ENCODE measurements around the gene CHIC2.

- TF ChIP-seq POLR2AphosphoS5 (IDR thresholded peaks at IDR 0.05) (no peak), EZH2 (IDR thresholded peaks at IDR 0.05; ENCODE audit: borderline replicate concordance, insufficient read depth, low read length, poor library complexity, severe bottlenecking) (no peak), TAF1 (IDR thresholded peaks at IDR 0.05; ENCODE audit: low read depth) (no peak), SMC3 (conservative IDR thresholded peaks at IDR 0.05; ENCODE audit: poor library complexity) (no peak), MXI1 (conservative IDR thresholded peaks at IDR 0.05; ENCODE audit: poor library complexity, severe bottlenecking) (no peak), EP300 (conservative IDR thresholded peaks at IDR 0.05; ENCODE audit: poor library complexity, severe bottlenecking) (no peak)
- TF ChIP-seq, protein P1, sequence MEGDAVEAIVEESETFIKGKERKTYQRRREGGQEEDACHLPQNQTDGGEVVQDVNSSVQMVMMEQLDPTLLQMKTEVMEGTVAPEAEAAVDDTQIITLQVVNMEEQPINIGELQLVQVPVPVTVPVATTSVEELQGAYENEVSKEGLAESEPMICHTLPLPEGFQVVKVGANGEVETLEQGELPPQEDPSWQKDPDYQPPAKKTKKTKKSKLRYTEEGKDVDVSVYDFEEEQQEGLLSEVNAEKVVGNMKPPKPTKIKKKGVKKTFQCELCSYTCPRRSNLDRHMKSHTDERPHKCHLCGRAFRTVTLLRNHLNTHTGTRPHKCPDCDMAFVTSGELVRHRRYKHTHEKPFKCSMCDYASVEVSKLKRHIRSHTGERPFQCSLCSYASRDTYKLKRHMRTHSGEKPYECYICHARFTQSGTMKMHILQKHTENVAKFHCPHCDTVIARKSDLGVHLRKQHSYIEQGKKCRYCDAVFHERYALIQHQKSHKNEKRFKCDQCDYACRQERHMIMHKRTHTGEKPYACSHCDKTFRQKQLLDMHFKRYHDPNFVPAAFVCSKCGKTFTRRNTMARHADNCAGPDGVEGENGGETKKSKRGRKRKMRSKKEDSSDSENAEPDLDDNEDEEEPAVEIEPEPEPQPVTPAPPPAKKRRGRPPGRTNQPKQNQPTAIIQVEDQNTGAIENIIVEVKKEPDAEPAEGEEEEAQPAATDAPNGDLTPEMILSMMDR (IDR thresholded peaks at IDR 0.05; ENCODE audit: poor library complexity, severe bottlenecking): no peak
- TF ChIP-seq, protein P2, sequence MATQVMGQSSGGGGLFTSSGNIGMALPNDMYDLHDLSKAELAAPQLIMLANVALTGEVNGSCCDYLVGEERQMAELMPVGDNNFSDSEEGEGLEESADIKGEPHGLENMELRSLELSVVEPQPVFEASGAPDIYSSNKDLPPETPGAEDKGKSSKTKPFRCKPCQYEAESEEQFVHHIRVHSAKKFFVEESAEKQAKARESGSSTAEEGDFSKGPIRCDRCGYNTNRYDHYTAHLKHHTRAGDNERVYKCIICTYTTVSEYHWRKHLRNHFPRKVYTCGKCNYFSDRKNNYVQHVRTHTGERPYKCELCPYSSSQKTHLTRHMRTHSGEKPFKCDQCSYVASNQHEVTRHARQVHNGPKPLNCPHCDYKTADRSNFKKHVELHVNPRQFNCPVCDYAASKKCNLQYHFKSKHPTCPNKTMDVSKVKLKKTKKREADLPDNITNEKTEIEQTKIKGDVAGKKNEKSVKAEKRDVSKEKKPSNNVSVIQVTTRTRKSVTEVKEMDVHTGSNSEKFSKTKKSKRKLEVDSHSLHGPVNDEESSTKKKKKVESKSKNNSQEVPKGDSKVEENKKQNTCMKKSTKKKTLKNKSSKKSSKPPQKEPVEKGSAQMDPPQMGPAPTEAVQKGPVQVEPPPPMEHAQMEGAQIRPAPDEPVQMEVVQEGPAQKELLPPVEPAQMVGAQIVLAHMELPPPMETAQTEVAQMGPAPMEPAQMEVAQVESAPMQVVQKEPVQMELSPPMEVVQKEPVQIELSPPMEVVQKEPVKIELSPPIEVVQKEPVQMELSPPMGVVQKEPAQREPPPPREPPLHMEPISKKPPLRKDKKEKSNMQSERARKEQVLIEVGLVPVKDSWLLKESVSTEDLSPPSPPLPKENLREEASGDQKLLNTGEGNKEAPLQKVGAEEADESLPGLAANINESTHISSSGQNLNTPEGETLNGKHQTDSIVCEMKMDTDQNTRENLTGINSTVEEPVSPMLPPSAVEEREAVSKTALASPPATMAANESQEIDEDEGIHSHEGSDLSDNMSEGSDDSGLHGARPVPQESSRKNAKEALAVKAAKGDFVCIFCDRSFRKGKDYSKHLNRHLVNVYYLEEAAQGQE (IDR thresholded peaks at IDR 0.05; ENCODE audit: borderline replicate concordance): no peak
Measured at GRCh38 chr4:53963336-53963735, 101.1 kb downstream of the CHIC2 start.
